Transverse colon (tissue), 3 donors: Measurements from ENCODE around the gene MYH9.

Source experiments
- POLR2A ChIP-seq: fragments of 450-650 bp; IDR thresholded peaks from one replicate; pipeline ENCODE4 v1.6.1; 2016; ENCODE audit warnings: antibody characterized with exemption, mild to moderate bottlenecking, moderate library complexity
- TF ChIP-seq, protein P1 (sequence below), 5 experiments: fragments of 200-600 bp in 3 of 5; fragments of 450-650 bp in 2 of 5; sonication (generic) in 3 of 5; IDR thresholded peaks; 1 replicate in 2 of 5; 2 replicates in 3 of 5; pipeline ENCODE4 v1.5.1; 2016 to 2017; ENCODE audit warnings: antibody characterized with exemption in 5 of 5, inconsistent platforms in 3 of 5, mild to moderate bottlenecking in 2 of 5, moderate library complexity in 1 of 5

DNA sequence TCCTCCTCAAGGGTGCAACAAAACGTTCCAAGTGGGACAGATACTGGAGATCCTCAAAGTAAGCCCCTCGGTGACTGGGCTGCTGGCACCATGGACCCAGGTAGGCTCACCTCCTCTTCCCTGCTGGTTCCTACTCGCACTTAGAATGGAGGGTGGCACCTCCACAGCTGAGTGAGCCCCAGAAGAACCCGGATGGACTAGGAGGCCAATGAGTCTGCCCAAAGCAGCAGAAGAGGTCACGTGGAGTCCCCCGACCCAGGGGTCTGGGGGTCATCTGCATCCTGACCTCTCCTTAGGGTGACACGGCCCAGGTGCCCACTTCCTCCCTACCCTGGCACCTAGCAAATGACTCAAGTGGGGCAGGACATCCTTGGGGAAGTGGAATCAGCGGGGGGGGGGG, 130.5 kb downstream of the MYH9 start:
- TF ChIP-seq, protein P1, sequence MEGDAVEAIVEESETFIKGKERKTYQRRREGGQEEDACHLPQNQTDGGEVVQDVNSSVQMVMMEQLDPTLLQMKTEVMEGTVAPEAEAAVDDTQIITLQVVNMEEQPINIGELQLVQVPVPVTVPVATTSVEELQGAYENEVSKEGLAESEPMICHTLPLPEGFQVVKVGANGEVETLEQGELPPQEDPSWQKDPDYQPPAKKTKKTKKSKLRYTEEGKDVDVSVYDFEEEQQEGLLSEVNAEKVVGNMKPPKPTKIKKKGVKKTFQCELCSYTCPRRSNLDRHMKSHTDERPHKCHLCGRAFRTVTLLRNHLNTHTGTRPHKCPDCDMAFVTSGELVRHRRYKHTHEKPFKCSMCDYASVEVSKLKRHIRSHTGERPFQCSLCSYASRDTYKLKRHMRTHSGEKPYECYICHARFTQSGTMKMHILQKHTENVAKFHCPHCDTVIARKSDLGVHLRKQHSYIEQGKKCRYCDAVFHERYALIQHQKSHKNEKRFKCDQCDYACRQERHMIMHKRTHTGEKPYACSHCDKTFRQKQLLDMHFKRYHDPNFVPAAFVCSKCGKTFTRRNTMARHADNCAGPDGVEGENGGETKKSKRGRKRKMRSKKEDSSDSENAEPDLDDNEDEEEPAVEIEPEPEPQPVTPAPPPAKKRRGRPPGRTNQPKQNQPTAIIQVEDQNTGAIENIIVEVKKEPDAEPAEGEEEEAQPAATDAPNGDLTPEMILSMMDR (IDR thresholded peaks at IDR 0.05), result no peak
- TF ChIP-seq POLR2A, result no peak
